Lung microvascular endothelial cell (primary cell): ENCODE data around the gene LFNG. TPM values are rescaled to one million over a fixed set of nuclear protein-coding genes. Genes with fewer than 3 reads are reported as not detected.

Source experiments
- DNase-seq, 2 donors: peaks; one replicate each; pipeline versions ENCODE4 v3.0.0 to v3.0.0-alpha.2; 2010; ENCODE audit warnings: low read depth in 2 of 2
- total RNA-seq: library from RNA; depleted of rRNA; stranded (reverse); fragments of >200 nt; gene quantifications from 2 replicates; pipeline ENCODE4 v1.2.1, GENCODE V29; 2014

LFNG gene
- total RNA-seq, 1 donor from 2014 or later: 16.9 TPM

DNA sequence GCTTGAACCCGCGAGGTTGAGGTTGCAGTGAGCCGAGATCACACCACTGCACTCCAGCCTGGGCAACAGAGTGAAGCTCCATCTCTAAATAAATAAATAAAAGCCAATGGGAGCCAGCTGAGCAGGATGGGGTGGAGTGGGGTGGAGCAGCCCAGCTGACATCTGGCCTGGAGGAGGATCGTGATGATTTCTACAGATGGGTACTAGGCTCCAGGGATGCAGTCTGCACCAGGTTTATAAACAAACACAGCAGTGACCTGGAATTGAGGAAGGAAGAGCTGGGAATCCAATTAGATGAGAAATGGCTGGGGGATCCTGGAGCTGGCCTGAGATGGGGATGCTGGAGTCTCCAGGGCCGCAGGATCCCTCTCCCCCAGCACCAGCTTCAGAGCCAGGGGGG is 36.1 kb upstream of the LFNG start:
- no peak for DNase-seq

DNA sequence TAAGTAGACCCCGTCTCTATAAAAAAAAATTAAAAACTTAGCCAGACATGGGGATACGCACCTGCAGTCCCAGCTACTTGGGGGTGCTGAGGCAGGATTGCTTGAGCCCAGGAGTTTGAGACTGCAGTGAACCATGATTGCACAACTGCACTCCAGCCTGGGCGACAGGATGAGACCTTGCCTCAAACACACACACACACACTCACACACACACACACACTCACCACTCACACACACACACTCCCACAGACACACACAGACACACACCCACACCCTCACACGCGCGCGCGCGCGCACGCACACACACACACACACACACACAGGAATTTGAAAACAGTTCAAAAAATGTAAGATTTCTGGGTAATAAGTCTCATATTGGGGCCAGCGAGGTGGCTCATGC is 34.7 kb upstream of the LFNG start:
- DNase-seq: no peak

DNA sequence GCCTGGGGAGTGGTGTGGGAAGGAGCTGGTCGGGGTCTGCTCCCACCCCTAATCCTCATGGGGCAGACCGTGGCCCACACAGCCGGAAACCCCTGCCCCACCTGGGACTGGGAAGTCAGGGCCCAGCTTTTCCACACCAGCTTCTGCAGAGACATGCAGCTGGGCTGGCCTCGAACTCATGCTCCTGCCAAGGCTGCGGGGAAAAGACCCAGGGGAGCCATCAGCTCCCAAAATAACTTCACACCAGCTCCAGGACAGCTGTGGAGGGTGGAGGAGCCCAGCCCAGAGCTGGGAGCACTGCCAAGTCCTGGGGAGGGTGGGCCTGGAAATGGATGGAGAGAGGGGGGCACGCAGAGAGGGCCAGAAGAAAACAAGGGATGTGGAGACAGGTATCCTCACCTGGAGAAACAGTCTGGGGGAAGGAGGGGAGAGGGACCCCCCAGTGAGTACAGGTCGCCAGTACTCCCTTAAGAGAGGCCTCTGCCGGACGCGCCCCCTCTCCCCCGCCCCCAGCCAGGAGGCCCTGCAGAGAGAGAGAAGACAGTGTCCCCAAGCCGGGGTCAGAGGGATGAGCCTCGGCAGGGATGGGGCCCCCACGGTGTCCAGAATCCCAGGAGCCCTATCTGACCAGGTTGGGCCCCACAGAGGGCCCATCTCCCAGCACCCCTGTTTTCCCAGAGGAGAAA is 31.8 kb upstream of the LFNG start:
- no peak for DNase-seq

DNA sequence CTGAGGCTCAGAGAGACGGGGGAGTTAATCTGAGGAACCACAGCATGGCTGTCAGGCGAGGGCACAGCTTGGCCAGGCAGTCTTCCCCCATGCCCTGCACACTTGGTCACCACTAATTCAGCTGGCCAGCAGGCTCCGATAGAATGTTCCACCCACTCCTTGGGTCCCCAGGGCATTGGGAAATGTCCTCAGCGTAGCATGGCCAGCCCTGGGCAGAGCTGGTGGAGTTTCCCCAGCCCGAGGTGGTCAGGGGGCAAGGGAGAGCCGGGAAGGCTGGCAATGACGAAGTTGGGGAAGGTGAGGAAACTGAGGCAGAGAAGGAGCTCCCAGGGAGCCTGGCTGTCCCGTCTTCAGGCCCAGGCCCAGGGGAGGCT is 31.3 kb upstream of the LFNG start:
- DNase-seq: no peak

DNA sequence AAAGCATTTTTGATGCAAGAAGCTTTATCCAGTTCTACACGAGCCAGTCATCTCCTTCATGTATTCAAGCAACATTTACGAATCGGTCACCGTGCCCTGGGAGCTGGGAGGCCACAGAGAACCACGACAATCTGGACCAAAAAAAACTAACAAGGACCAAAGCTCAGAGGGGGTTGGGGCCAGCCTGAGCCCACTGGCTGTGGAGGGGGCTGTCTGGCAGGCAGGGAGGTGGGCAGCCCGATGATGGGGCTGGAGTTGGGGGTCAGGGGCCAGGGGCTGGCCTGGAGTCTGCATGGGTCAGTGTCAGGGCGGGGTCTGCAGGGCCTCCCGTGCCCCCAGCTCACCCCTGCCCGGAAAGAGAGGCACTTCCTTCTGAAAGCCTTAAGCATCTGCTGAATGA is 30.9 kb upstream of the LFNG start:
- DNase-seq: no peak

DNA sequence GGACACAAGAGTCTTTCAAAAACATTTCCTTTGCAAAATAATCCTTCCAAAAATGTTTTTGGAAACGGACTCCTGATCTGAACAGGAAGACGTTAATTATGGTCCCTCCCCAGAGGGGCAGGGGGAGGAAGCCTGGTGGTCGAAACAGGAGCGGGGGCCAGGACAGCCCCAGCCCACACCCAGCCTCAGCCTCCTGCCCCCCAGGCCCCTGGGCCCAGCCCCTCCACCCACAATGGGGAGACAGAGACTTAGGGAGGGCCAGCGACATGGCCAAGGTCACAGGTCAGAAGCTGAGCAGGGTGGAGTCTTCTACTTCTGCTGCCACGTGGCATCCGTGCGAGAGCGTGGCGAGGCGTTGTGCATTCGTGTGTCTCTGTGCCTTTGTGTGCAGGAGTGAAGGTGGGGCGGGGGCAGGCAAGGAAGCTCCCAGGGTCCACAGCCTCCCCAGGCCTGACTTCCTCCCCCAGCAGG is 29.4 kb upstream of the LFNG start:
- DNase-seq: no peak

DNA sequence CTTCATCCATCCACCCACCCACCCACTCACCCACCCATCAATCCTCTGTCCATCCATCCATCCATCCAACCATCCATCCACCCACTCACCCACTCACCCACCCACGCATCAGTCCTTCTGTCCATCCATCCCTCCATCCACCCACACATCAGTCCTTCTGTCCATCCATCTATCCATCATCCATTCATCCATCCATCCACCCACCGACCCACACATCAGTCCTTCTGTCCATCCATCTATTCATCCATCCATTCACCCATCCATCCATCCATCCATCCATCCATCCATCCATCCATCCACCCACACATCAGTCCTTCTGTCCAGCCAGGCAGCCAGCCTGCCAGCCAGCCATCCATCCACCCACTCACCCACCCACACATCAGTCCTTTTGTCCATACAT is 27.5 kb upstream of the LFNG start:
- DNase-seq: no peak

DNA sequence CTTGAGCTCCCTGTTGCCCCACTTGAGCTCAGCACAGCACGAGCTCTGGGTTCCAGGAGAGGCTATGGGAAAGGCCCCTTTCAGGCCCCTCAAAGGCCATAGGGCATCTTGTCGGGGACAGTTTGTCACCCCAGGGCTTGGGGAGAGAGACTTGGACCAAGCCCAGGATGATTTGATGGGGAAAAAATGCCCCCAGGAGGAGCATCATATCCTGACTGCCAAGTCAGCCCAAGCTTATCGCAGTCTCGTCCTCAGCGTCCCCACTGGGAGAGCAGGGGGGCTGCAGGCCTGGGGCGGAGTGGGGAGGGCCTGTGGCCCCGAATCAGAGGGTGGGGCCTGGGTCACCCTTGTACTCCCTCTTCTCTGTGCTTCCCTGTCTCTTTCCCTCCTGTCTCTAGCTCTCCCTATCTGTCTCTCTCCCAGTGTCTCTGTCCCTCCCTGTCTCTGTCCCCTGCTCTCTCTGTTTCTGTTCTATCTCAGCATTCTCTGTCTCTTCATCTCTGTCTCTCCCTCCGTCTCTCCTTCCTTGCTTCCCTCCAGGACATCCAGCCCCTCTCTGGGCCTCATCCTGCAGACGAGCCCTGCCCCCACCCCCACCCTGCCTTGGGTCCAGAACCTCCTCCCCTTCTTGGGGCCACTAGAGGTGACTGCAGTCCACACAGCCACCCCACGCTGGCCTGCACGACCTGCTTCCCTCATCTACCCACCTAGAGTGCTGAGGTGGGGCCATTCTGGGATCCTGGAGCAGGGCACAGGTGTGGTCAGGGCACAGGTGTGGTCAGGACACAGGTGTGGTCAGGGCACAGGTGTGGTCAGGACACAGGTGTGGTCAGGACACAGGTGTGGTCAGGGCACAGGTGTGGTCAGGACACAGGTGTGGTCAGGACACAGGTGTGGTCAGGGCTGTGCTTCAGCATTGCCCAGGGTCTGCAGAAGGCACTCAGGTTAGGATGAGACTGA is 26.1 kb upstream of the LFNG start:
- DNase-seq: no peak

DNA sequence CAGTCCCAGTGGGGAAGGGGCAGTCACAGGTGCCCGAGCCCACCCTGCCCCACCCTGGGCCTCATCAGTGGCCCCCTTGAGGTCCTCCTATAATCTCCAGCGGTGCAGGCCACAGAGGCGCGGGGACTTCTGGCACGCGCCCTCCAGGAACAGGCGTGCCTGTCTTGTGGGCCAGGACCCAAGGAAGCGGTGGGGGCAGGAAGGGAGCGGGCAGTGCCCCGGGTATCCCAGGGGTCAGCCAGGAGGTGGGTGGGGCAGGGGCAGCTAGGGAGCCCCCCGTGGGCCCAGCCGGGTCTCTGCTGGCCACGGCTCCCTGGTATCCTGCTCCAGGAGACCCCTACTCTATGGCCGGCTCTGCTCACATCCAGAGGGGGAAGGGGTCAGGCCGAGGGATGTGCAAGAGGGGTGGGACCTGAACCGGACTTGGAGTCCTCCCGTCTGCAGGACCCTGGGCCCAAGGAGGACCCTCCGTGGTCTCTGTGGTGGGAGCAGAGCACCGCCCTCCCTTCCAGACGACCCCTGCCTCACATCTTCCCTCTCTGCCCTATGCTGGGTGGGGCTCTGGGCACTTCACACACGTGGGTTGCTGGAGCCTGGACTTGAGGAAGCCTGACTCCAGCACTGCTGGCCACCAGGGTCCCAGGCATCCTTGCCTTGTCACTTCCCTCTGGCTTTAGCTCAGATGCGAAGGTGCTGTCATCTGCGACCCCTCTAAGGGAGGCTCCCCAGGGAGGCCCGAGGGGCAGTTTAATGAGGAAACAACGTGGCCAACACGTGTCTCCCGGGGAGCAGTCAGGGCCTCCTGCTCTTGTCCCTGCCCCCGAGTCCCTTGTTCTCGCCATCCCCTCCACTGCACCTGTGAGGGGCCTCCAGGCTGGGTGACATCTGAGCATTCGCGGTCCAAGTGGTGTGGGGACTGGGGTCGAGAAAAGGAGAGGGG is 25.1 kb upstream of the LFNG start:
- no peak for DNase-seq

DNA sequence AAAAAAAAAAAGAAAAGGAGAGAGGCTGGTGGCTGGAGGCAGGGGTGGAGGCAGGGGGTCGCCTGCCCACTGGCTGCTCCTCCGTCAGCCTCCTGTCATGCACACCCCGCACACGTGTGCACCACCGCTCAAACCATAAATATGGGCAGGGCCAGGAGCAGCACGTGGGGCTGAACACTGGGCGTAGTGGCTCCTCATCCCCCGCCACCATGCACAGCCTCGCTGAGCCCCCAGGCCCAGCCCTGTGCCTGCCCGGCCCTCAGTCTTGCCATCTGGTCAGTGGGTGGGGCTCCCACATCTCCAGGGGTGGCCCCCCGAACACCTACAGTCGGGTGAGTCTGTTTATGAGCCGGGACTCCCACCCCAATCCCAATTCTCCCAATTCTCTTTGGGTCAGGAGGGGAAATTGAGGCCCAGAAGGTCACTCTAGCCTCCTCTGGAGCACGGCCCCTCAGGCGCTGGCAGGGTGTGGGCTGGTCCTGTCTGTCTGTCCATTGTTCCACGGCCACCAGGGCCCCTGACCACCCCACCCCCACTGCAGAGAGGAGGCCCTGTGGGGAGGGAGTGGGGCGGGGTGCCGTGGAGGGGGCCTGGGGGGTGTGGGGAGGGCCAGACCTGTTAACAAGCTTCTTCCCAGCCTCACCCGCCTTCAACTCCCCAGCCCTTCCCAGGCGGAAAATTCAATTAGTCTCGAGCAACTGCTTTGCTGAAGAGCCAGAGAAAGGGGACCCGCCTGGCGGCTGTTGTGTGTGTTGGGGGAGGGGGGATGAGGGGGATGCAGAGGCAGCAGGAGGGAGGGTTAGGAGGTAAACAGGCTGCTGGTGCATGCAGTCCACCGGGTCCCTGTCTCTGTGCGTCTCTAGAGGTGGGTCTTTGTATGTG is 23.9 kb upstream of the LFNG start:
- DNase-seq: no peak

DNA sequence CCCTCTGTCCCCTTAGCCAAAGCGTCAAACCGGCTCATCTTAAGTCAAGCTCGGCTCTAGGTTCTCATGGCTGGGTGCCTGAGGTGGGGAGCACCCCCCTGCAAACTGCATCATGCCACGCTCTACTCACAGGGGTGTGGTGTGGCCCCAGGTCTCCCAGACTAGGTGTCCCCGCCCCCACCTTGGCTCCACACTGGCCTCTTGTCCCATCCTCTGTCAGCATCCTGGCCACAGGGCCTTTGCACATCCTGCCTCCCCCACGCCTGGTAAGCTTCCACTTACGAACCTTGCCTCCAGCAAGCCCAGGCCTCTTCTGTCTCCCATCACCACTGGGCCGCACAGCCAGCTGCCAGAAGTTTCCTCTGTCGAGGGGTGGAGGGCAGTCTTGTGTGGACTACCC is 23.2 kb upstream of the LFNG start:
- DNase-seq: no peak

DNA sequence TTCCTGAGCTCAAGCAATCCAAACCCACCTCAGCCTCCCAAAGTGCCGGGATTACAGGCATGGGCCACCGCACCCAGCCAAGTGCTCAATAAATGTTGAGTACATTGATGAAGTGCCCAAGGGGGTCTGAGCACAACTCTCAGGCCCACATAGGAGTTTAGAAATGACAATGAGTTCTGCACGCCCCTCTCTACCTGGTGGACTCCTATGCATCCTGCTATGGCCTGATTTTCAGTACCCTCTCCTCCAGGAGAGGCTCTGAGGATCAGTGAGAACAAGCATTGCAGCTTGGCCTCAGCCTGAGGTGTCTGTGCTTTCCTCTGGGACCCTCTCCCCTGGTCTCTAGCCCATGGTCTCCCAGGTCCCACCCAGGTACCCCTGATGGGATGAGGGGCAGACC is 22.5 kb upstream of the LFNG start:
- DNase-seq: no peak

DNA sequence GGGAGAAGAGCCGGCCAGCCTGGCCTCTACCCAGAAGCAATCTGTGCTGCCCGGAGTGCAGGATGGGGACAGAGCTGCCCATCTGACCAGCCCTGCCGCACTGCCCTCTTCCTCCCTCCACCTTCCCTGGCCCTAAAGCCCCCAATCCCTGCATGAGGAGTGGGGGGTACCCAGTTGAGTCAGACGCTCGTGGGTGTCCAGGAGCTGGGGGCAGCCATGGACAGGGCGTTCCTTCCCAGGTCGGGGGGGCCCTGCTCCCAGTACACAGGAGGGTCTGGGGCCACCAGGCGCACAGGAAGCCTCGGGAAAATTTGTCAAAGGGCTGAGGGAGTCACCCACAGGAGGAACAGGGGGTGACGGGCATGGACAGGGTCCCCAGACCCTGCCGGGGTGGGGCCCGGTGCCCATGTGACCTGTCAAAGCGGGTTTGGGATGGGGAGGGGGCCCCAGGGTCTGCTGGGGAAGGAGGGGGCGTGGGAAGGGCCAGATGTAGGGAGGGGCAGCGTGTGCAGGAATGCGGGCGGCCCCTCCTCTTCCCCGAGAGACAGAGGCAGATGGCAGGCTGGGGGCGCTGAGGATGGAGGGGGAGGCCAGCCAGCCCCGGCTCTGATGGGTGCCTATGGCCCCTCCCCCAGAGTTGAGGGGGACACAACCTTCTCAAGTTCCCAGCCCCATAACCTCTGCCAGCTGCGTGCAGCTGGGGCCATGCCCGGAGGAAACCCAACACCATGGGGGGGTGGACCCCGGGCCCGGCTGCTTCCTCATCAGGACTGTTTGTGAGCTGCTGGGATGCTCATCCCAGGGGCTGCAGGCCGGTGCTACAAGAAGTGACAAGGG is 21.9 kb upstream of the LFNG start:
- DNase-seq: no peak

DNA sequence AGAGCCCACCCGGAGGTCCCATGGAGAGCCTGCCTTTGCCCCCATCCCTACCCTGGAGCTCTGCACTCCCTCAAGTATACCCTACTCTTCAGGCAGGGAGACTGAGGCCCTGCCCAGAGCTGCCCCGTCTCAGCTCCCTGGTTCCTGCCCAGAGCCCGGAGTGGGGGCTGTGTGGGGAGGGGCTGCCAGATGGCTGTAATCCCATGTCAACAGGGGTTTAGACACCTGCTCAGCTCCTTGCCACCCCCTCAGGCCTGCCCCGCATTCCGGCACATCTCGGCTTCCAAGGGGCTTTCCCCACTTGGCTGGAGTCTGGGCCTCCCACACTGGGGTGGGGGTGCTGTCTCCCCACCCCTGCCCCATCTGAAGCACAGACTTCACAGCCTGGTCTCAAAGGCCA is 20.9 kb upstream of the LFNG start:
- no peak for DNase-seq

DNA sequence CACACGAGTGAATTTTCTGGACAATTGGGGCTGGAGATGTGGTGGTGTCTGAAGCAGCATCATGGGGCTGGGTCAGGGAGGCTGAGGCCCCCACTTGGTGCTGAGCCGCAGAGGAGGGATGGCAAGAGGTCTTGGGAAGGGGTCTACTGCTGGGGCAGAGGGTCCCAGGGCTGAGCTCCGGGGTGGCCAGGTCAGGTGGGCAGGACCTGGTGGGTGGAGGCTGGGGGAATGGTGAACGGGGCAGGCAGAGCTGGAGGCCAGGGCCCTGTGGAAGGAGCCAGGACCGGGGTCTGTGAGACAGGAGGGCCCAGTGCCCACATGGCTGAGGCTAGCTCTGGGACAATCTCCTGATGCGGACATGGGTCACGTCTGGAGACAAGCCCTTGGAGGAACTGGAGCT is 20.4 kb upstream of the LFNG start:
- no peak for DNase-seq

DNA sequence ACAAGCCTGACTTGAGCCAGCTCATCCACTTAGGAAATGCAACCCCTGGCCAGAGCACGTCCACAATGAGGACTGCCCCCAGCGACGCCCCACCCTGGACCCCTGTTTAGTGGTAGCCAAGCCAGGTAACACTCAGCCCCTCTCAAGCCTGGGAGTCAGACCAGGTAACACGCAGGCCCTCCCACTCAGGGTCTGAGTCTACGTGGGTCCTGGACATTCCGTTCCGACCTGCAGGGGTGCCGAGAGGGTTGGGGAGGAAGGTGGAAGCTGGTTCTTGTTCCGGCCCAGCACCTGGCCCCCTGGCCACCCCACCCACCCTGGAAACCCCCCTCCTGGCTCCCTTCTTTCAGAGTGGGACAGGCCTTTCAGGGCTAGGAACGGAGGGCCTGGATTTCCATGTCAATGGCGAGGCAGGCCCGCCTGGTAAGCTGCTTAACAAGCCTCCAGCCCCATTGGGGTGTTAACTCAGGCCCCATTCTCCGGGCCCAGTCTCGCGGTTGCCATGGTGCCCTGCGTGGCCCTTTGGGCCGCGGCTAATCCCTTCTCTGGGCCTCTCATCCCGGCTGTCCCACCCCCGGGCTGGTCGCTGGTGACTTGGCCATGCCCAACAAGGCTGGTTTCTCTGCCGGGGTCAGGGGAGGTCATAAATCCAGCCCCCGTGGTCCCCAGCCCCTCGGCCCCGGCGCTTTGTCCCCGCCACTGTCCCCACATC is 19.7 kb upstream of the LFNG start:
- no peak for DNase-seq

DNA sequence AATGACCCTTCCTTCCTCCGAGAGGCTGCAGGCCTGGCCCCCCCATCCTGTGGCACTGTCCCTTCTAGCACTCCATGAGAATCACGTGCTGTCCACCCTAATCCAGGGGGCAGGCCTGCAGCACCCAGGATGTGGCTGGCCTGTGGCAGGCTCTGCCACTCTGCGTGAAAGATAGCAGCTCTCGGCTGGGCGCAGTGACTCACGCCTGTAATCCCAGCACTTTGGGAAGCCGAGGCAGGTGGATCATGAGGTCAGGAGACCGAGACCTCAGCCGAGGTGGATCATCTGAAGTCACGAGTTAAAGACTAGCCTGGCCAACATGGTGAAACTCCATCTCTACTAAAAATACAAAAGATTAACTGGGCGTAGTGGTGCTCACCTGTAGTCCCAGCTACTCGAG is 18.9 kb upstream of the LFNG start:
- no peak for DNase-seq

DNA sequence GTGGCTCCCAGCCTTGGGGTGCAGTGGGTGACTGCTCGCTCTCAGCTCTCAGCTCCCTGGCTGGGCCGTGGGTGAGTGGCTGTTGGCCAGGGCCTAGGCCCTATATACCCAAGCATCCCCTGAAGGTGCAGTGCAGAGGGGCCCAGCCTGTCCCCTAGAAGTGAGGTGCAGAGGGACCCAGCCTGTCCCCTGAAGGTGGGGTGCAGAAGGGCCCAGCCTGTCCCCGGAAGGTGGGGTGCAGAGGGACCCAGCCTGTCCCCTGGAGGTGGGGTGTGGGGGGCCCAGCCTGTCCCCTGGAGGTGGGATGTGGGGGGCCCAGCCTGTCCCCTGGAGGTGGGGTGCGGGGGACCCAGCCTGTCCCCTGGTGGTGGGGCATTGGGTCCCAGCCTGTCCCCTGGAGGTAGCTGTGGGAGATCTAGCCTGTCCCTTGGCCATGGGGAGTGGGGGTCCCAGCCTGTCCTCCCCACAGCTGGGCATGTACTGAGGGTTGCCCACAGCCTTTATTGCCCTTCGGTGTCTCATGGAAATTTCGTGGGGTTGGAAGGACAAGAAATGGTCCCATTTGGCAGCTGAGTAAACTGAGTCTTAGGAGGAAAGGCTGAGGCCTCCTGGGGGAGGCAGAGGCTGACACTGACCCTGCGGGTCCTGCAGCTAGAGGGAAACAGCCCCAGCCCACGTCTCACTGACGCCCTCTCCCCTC is 17.5 kb upstream of the LFNG start:
- DNase-seq: no peak

DNA sequence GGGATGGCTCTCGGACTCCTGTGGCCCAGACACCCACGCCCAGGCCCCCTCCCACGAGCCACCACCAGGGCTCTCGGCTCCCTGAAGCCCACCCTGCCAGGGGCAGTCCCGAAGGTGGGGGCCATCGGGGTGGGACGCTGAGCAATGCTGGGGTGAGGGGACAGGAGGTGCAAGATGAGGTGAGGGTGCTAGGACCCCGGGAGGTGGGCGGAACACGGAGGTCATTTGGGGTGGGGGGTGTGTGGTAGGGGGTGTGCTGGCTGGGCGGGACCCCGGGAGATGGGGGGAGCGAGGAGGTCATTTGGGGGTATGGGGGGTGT is 17.0 kb upstream of the LFNG start:
- DNase-seq: no peak
